ENCODE results near the gene SYNGR2.

The SYNGR2 gene, protein sequence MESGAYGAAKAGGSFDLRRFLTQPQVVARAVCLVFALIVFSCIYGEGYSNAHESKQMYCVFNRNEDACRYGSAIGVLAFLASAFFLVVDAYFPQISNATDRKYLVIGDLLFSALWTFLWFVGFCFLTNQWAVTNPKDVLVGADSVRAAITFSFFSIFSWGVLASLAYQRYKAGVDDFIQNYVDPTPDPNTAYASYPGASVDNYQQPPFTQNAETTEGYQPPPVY

DNA sequence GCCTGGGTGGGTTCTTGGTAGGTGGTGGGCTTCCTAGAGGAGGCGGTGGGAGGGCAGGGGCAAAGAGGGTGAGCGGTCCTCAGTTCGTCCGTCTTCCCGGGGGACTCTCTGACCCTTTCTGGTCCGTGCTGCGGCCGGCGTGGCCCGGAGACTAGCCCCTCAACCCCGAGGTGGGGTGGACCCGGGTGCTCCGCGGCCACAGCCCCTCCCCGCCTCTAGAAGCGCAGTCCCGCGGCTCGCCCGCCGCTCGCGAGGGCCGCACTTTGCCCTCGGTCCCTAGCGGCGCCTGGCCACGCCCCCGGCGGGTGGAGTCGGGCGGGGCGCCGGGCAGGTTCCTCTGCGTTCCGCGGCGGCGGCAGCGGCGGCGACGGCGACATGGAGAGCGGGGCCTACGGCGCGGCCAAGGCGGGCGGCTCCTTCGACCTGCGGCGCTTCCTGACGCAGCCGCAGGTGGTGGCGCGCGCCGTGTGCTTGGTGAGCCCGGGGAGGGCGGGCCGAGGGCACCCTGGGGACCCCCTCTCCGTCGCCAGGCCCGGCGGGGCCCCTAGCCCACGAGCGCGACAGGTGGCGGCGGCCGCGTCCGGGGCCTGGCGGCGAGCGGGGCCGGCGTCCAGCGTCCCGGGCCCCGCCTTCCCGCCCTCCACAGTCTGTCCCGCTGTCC lies at the start of gene SYNGR2:
Gene SYNGR2, plus strand, starts transcription at position 340 of the 661 bp plus-strand sequence. Its CDS starts 36 bp downstream, at position 376.
- peak; percentile 86 for DNase-seq (ENCODE audit: low spot score)

DNA sequence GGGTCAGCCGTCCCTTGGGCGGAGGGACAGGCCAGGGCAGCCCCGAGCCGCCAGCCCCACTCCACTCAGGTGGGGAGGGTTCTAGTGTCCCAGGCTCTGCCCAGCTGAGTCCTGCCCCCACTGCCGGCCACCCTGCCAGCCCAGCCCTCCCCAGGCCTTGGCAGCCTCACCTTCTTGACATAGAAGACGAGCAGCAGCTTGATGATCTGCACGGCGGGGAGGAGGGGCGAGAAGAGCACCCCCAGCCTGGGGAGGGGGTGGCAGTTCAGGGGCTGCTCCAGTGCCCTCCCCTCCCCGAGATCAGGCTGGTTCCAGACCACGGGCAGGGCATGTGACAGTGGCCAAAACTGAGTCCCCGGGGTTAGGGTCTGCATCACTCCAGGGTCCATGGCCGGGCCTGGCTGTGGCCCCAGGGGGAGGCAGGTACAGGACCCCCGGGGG lies 49.6 kb upstream of the SYNGR2 start:
- DNase-seq (ENCODE audit: low spot score): no peak

DNA sequence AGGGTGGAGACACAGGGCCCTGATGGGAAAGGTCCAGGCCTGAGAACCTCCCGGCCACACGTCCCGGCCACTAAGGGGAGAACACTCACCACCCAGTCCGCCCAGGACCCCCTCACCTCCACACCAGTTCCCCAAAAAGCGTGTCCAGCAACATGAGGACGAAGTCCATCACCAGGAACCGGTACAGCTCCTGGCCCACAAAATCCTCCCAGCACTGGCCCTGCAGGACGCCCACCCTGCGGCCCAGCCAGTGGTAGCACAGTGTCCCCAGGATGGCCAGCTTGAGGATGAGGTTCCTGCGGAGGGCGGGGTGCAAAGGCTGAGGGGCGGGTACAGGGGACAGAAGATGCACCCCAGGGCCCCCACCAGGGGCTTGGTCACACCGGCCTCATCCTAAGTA lies 47.8 kb upstream of the SYNGR2 start:
- no peak for DNase-seq (ENCODE audit: low spot score)

DNA sequence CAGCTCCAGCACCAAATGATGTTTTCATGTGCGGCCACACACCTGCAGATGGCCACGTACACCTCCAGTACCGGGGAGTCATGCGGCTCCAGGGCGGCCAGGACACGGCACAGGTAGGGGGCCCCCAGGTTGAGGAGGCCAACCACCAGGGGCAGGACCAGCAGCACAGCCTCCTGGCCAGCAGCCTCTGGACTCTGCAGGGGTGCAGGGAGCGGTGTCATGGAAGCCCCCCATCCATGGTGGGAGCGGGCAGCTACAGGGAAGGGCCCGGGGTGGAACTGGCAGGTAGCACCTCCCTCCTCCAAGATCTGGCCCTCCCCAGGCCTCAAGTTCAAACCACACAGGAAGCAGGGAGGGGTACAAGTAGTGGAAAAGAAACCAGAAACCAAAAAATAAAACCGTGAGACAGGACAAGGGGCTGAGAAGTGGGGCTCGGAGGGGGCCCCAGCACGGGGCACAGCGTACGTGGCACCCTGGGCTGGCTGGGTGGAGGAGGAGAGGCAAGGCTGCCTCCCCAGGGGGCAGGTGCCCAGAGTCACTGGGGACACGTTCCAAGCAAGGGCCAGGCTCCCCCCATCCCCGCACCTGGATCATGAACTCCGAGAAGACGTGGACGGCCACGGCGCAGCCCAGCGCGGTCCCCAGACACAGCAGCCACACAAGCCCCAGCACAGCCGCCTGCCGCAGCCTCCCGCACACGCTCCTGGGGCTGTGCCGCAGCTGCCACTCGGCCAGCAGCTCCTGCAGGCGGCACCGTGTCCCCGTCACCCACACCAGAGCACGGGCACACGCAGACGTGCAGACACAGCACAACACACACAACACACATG lies 47.2 kb upstream of the SYNGR2 start:
- peak; percentile 64 for DNase-seq (ENCODE audit: low spot score)

DNA sequence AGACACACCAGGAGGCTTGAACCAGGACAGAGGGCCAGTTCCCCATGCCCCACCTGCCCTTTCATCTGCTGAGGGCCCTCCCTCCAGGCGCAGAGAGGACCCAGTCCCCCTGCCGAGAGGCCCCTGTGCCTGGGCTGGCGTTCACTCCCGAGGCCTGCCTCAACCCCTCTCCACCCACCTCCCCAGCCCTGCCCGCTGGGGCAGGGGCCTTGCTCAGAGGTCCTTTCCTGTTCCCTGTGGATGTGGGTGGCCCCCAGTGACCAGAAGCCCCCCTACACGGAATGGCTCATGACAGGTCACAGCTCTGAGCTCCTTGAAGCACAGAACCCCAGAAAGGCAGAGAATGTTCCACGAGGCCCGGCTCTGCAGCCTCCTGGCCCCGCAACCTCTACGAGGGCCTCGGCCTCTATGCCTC lies 46.6 kb upstream of the SYNGR2 start:
- DNase-seq (ENCODE audit: low spot score): no peak

DNA sequence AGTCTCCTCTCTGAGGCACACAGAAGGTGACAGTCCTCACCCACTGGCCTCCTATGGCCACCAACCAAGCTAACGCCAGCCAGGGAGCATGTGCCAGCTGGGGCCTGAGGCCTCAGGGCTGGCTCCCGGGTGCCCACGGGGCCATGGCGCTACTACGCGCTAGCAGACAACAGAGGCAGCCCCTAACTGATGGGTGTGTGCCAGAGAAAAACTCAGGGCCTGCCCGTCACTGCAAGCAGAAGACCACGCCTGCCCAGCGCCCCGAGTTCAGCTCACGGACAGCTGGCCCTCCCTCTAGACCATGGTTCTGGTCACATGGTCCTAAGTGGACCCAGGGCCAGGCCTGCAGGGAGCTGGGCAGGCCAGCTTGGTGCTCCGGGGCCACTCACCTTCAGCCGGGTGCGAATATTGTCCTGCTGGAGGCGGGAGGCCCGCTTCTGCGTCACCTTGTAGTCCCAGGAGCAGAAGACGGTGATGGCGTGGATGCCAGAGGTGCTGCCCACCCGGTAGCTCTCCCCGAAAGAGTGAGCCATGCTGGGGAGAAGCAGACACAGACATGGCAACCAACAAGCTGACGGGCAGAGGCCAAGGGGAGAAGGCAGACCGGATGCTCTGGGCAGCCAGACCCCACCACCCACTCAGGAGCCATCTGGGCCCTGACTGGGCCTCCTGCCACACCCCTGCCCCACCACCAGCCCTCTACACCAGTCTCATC lies 46.0 kb upstream of the SYNGR2 start:
- DNase-seq (ENCODE audit: low spot score): peak; percentile 28

DNA sequence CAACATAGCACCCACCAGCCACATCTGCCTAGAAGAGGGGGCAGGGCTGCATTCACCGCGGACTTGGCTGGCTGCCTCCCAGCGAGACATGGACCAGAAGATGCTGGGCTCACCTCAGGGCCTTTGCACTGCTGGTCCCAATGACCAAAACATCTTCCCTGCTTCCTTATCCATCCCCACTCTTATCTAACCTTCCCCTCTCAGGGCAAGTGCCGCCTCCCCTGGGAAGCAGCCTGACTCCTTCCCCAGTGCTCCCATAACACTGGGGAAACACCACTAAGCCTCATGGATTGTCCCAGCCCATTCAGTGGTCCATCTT lies 45.5 kb upstream of the SYNGR2 start:
- no peak for DNase-seq (ENCODE audit: low spot score)

DNA sequence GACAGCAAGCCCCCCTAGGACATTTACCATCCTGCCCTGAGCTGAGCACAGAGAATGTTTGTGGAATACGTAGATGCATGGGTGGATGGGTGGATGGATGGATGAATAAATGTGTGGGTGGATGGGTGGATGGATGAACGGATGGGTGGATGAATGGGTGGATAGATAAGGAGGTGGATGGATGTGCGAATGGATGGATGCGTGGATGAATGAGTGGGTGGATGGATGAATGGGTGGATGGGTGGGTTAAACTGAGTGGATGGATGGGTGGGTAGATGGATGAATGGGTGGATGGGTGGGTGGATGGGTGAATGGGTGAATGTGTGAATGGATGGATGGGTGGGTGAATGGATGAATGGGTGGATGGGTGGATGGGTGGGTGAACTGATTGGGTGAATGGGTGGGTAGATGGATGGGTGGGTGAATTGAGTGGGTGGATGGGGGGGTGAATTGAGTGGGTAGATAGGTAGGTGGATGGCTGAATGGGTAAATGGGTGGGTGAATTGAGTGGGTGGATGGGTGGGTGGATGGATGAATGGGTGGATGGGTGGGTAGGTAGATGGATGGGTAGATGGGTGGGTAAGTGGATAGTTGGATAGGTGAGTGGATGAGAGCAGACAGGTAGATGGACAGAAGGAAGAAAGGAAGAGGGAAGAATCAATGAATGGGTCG lies 45.0 kb upstream of the SYNGR2 start:
- DNase-seq (ENCODE audit: low spot score): no peak

DNA sequence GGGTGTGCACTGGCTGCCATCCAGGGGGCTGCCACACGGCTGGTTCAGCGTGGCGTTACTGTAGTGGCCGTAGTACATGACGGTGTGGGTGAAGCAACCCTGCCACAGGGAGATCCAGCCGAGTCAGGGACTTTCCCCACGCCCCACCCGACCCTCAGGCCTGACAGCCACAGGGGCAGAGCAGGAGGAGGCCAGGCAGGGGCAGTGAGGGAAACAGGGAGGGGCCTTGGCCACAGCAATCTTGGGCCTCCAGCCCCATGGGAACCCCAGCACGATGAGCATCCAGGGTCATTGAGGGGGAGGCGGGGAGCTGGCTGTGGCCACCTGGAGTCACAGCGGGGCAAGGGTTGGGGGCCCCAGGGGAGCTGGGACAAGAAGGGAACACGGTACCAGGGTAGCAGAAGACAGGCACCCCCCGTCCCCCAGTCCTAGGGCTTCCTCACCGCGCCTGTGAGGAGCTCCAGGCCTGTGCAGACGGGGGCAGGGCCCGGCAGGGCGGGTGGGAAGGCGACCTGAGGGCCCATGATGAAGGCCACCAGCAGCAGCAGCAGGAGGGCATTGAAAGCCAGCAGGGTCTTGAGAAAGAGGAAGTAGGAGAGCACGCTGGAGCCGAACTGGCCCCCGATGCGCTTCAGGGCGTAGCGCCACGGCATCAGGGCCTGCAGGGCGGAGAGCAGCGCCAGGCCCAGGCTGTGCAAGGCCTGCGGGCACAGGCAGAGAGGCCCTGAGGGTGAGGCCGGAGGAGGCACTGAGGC lies 44.1 kb upstream of the SYNGR2 start:
- DNase-seq (ENCODE audit: low spot score): no peak

DNA sequence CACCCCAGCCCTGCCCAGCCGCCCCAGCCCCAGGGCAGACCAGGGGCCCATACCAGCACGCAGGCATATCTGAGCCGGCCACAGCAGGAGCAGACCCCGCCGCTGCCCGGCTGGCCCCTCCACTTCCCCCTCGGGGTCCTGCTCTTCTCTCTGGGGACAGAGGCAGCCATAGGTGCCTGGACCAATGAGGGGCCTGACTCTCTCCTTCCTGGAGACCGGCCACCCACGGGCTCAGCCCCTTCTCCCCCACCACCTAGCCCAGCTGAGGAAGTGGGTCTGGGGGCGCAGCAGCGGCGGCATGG lies 43.6 kb upstream of the SYNGR2 start:
- no peak for DNase-seq (ENCODE audit: low spot score)

DNA sequence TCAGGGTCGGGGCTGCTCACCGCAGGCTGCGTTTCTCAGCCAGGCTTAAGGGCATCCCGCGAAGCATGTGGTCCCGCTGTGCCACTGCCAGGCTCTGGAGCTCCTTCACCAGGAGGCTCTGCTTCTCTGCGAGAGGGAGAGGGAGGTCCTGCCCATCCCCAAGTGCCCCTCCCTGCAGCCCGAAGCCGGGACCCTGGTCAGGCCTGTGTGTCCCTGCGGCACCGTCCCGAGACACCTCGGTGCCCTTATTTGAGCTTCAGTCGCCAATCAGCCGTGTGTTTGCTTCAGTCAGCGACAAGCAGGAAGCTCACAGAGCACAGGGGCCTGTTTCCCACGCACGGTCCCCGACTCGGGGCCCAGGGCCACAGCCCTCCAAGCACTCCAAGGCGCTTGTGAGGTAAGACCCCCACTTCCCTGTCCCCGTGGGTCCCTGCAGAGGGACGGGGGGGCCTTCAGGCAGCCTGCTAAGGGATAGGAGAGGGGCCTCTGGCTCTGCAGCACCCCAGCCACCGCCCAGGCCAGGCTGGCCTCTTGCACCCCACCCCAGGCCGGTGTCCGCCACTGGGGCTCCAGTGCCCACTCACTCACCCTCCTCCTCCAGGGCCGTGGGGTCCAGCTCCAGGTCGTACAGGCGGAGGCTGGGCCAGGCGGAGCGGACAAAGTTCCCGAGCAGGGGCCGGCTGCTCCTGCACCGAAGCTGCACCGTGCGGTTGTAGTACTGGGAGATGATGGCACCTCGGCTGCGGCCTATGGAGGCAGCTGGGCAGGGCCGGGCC lies 43.1 kb upstream of the SYNGR2 start:
- DNase-seq (ENCODE audit: low spot score): peak; percentile 39

DNA sequence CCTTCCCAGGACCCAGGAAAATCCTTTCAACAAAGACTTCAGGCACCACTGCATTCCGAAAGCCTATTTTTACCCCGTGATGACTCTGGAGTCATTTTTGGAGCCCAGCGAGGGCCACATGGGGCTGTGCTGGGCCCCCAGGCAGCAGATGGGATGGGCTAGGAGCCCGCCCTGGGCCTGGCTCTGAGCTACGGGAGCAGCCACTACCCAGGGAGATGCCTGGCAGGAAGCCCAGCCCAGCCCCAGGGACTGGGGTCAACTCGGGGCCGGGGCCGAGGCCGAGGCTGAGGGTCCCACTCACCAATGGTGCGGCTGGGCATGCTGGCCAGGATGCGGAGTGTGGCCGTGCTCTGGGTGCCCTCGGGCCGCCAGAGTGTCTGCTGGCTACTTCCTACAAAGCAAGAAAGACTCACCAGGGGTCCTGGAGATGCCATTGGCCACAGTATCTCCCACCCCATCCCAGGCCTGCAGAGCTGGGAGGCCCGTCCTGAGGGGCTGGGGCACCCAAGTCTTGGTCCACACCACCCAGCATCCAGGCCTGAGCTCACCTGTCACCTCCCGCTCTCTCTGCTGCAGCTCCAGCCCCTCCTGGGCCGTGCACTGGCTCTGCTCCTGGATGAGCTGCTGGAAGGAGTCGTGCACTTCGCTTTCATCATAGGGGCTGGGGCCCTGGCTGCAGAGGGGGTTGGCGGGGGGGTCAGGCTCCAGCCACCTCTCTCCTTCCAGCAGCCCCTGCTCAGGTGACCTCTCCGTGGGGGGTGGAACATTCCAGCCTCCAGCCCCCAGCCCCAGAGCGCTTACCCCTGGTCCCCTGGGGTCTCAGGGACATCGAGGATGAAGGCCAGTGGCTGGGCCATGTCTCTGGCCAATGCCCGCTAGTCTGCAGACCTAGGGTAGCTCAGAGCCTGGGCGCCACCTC lies 42.1 kb upstream of the SYNGR2 start:
- DNase-seq (ENCODE audit: low spot score): no peak

DNA sequence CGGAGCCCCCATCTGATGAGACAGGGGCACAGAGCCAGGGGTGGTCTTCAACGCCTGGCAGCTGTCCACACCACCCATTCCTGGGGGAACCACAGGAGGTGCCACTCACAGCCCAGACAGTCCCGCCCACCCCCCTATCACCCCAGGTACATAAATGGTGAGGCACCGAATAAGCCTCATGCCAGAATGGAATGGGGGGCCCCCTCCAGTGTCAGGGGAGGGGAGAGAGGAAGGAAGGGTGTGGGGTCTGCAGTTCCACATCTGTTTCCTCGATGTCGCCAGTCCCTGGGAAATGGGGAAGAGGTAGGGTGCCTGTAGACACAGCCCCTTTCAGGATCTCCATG lies 41.5 kb upstream of the SYNGR2 start:
- no peak for DNase-seq (ENCODE audit: low spot score)

DNA sequence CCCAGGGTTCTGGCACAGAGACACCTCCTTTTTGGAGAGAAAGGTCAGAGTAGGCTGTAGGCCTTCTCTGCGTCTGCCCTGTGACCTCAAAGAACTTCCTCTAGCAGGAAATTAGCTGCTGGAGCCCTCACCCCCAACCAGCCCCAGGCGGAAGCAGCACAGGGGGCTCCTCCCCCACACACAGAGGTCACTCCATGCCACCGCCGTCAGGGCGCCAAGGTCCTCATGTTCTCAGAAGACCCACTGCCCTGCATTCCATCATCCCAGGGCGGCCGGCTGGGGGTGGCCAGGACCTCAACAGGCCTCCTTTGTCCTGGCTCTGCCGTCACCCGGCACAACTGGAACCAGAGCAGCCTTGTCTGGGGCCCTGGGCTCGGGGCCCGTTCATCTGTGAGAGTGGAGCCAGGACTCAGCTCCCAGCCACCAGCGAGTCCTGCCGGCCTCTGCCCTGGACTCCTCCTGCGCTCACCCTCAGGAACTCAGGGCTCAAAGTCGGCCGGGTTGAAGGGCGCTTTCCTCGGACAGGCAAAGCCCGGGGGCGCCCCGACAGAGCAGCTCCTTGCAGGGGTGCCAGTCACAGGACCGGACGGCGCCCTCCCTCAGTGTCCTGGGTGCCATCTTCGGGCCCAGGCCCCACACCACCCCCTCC lies 41.0 kb upstream of the SYNGR2 start:
- peak; percentile 73 for DNase-seq (ENCODE audit: low spot score)

DNA sequence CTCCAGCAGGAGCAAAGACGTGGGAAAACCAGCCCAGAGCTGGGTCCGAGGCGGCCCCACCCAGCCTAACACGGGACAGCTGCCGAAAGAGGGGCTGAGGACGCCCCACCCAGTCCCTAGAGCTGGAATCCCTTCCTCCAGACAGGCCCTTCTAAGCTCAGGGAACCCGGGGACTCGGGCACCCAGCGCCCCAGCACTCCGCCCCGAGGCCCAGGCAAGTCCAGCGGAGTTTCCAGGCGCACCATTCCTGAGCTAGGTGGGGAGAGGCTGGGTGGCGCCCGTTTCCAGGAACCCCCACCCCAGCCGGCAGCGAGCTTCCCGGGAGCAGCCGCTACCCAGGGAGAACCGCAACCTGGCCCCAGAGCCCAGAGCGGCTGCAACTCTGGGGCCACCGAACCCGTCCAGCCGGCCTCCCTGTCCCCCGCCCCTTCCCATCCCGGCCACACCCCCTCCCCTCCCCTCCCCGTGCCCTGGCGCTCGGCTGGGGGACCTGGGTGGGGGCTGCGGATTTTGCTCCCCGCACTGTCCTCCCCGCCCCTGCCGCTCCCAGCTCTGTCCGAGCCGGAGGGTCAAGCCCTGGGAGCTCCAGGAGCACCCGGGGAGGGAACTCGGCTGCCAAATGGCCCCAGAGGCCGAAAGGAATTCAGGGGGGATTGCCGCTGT lies 40.4 kb upstream of the SYNGR2 start:
- no peak for DNase-seq (ENCODE audit: low spot score)

DNA sequence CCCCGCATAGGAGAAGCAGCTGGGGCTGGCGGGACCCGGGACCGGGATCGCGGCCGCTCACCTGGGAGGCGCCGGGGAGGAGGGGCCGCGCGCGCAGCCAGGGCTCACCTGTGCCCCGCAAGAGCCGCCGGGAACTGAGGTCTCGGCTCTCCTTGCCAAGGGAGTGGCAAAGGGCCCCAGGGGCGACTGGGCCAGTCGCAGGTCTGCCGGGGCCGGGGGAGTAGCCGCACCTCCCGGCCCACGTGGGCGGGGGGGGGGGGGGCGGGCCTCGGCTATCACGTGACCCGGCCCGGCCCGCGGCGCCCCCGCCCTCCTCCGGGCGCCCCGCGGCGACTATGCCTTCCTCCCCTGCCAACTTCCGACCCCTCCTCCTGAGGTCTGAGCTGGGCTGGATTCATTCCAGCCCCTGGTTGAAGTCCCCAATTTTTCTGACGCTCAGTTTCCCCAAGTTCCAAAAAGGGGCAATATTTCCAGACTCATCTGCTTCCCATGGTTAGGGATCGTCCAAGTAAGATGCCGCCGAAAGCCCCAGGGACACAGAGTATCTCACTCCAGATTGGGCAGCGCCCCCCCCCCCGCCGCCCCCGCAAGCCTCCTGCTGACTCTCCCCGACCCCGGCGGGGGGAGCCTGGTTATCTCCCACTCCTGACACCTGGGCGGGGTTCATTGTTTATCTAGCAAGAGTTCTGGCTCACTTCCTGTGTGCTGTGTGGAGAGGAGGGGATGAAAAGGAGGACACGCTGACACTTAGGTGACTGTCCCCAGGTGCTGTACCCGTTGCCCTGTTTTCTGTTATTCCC lies 39.6 kb upstream of the SYNGR2 start, which contains the start of gene TMC6:
Gene TMC6, minus strand, starts transcription at position 205 of the 800 bp plus-strand sequence. CDS start 1,923 bp downstream, outside the sequence.
- peak; percentile 81 for DNase-seq (ENCODE audit: low spot score)

DNA sequence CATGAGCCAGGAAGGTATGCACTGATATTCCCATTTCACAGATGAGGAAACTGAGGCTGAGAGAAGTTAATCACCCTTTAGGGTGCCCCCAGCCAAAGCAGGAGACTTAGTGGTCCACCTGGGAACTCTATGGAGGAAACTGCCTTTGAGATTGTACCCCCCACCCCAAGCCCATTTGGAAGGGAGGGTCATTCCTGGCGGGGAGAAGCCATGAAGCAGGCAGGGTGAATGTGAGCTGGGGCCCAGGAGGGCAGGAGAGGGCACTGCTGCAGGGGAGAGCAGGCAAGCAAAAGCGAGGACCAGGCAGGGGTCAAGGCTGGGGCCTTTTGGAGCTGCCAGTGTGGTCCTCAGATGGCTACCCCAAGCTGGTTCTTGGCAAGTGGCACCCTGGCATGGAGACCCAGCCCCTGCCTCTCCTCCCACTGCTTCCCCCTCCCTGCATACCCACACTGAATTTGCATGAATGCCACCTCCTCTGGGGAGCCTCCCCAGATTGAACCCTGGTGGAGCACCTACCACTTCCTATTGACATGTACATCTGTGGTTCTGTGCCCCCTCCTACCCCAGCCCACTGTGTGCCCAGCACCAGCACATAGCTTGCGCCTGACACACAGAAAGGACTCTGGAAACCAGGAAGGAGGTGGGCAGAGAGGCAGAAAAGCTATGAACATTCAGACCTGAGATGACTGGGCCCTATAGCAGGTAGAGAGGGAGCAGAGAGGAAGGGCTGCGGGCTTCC lies 38.9 kb upstream of the SYNGR2 start:
- peak; percentile 47 for DNase-seq (ENCODE audit: low spot score)

All from CD4-positive, alpha-beta T cell treated with Interleukin-2 at 100 ng/mL for 4 hours (primary cell).